Calu3 (cell line): ENCODE data around the gene CNGB1. TPM values are rescaled to one million over a fixed set of nuclear protein-coding genes. Genes with fewer than 3 reads are reported as not detected.

Experiments used
- BruUV-seq: library from RNA; stranded (reverse); fragments of 400-500 nt; replicated peaks from 2 replicates; lab custom pipeline; 2021; lab: Mats Ljungman, UMichigan
- CTCF ChIA-PET: fragments of 300-600 bp; sonication (Branson Sonifier 250); formaldehyde crosslinking; loops from one replicate; lab custom pipeline; 2022; ENCODE audit warnings: antibody characterized with exemption; lab: Charles Lee
- DNase-seq: peaks from one replicate; pipeline ENCODE4 v3.0.0; 2022
- H3K27ac Mint-ChIP-seq: one replicate; pipeline ENCODE4 v1.8.0; 2022; ENCODE audit warnings: mixed read lengths; ENCODE audit not compliant: unreplicated experiment
- H3K27me3 Mint-ChIP-seq: one replicate; pipeline ENCODE4 v1.8.0; 2022; ENCODE audit warnings: mixed read lengths; ENCODE audit not compliant: unreplicated experiment
- H3K36me3 Mint-ChIP-seq: one replicate; pipeline ENCODE4 v1.8.0; 2022; ENCODE audit warnings: mild to moderate bottlenecking, moderate library complexity, mixed read lengths; ENCODE audit not compliant: insufficient read depth, unreplicated experiment
- H3K4me1 Mint-ChIP-seq: one replicate; pipeline ENCODE4 v1.8.0; 2022; ENCODE audit warnings: mild to moderate bottlenecking, low read depth, mixed read lengths; ENCODE audit not compliant: unreplicated experiment
- H3K4me3 Mint-ChIP-seq: one replicate; pipeline ENCODE4 v1.8.0; 2022; ENCODE audit warnings: mild to moderate bottlenecking, low read depth, moderate library complexity, mixed read lengths; ENCODE audit not compliant: unreplicated experiment
- H3K9me3 Mint-ChIP-seq: one replicate; pipeline ENCODE4 v1.8.0; 2022; ENCODE audit warnings: low read depth, mixed read lengths; ENCODE audit not compliant: unreplicated experiment
- CTCF ChIP-seq: fragments of 200-600 bp; IDR thresholded peaks from one replicate; pipeline ENCODE4 v1.8.0; 2022; ENCODE audit warnings: antibody characterized with exemption; ENCODE audit not compliant: unreplicated experiment
- intact Hi-C: fragments of 100-400 bp; cut with micrococcal nuclease; formaldehyde crosslinking; loops from one replicate; pipeline ENCODE4 v1.10.0; 2022; ENCODE audit not compliant: unreplicated experiment
- total RNA-seq: library from RNA; stranded (reverse); gene quantifications from 2 replicates; pipeline ENCODE4 v1.2.3, GENCODE V29; 2022

Gene CNGB1
- total RNA-seq, 1 experiment from 2014 or later: 0.19 TPM

GRCh38 chr16:57923418-57923817, 47.5 kb downstream of the CNGB1 start:
- no TSS peak for BruUV-seq
- H3K27ac Mint-ChIP-seq: no peak overlapping the region
- no peak for TF ChIP-seq CTCF
- no peaks in the 10 kb centered on the region for H3K4me1 Mint-ChIP-seq
- H3K27me3 Mint-ChIP-seq: peaks cover 27% of the 10 kb centered on the region
- H3K4me3 Mint-ChIP-seq: no peak overlapping the region
- no peaks in the 10 kb centered on the region for H3K36me3 Mint-ChIP-seq
- no peak for DNase-seq
- CTCF ChIA-PET: interaction anchor here (0.7 kb wide), 1 partner anchor 103 kb away, joined by 3 read pairs; no protein-coding TSS in a partner anchor
- intact Hi-C loops: no loop called here
- no peaks in the 10 kb centered on the region for H3K9me3 Mint-ChIP-seq

DNA sequence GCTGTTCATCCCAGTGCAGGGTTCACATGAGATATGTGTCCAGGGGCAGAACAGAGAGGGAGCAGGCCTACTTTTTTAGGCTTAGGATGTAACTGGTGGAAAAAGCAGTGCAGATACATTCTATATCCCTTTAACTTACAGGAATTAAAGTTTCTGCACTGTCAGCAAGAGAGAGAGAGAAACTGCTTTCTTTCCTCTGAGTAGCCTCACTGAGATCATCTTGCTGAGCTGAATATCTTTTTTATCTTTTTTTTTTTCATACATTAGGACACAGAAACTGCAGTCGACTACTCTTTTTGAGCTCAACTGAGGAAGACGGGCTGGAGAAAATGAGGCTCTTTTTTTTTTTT, 50.1 kb downstream of the CNGB1 start:
- Mint-ChIP-seq H3K9me3 (no peaks in the 10 kb centered on the region), H3K27me3 (peaks cover 15% of the 10 kb centered on the region), H3K36me3 (no peaks in the 10 kb centered on the region), H3K4me1 (no peaks in the 10 kb centered on the region), H3K4me3 (no peak overlapping the region), H3K27ac (no peak overlapping the region)
- intact Hi-C loops: no loop called here
- DNase-seq: no peak
- no peak for TF ChIP-seq CTCF
- no TSS peak for BruUV-seq
- CTCF ChIA-PET: no interaction called here

DNA sequence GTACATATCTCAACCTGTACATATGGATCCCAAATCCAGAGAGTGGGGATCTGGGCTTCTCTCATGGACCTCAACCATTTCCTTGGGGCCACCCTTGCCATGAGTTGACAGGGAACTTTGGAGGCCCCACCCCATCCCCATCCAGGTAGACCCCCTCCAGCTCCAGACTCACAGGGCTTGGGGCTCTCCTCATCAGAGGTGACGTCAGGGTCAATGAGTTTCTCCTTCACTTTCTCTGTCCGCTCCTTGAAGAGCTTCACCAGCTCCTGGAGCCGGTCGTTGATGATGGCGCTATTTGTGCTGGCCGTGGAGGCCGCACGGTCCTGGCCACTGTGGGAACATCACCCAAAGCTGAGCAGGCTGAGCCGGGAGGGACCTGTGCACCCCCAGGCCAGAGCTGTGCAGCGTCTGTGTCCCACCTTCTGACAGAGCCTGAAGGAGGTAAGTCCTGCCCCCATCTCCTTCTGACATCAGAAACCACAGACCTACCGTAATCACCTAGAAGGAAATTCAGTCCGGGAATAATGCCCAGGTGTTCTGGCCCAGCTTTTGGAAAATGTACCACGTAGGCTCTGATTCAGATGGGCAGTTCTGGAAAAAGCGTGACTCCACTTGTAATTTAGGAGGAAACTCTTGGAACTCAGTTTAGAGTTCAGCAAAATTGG, 50.6 kb downstream of the CNGB1 start:
- H3K27me3 Mint-ChIP-seq: peaks cover 15% of the 10 kb centered on the region
- DNase-seq: no peak
- CTCF ChIA-PET: no interaction called here
- no peaks in the 10 kb centered on the region for H3K9me3 Mint-ChIP-seq
- no peaks in the 10 kb centered on the region for H3K36me3 Mint-ChIP-seq
- BruUV-seq: no TSS peak
- no peak for TF ChIP-seq CTCF
- no peak overlapping the region for H3K27ac Mint-ChIP-seq
- no peaks in the 10 kb centered on the region for H3K4me1 Mint-ChIP-seq
- H3K4me3 Mint-ChIP-seq: no peak overlapping the region
- intact Hi-C loops: no loop called here

DNA sequence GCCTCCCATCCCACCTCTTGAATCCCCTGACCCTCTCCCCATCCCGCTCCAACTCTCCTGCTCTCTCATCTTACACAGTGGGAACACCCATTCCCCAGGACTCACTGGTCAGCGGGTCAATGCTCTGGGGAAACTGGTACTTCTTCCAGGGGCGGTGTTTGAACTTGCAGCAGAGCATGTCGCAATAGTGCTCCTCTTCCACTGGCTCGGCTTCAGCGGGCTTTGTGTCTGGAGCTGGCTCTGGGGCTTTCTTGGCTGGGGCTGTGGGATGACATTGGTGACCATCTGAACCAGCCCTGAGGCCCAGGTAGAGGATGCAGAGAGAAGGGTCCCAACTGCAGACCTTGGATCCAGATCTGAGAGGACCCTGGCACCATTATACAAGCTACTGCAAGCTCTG, 51.9 kb downstream of the CNGB1 start:
- H3K36me3 Mint-ChIP-seq: no peaks in the 10 kb centered on the region
- no peak overlapping the region for H3K27ac Mint-ChIP-seq
- intact Hi-C loops: no loop called here
- no peak for TF ChIP-seq CTCF
- BruUV-seq: no TSS peak
- H3K9me3 Mint-ChIP-seq: no peaks in the 10 kb centered on the region
- CTCF ChIA-PET: no interaction called here
- DNase-seq: no peak
- H3K4me3 Mint-ChIP-seq: no peak overlapping the region
- H3K4me1 Mint-ChIP-seq: no peaks in the 10 kb centered on the region
- peaks cover 10% of the 10 kb centered on the region for H3K27me3 Mint-ChIP-seq
